ENCODE data around the gene SMPDL3B.

The SMPDL3B gene

GRCh38 chr1:27955076-27955475, 20.3 kb downstream of the SMPDL3B start:
- no peak overlapping the region for H3K4me3 ChIP-seq (ENCODE audit: low read length, poor library complexity, severe bottlenecking)
- H3K36me3 ChIP-seq (ENCODE audit: insufficient read depth, low read length): no peaks in the 10 kb centered on the region
- H3K79me2 ChIP-seq (ENCODE audit: insufficient read depth, low read length): 0 out of 2 replicates have a peak, but pooled peaks cover under 1% of the 10 kb centered on the region
- H3K9ac ChIP-seq (ENCODE audit: low read depth, low read length, poor library complexity, severe bottlenecking): no peak overlapping the region
- TF ChIP-seq CTCF (conservative IDR thresholded peaks at IDR 0.05; ENCODE audit: low read length) (no peak), EZH2phosphoT487 (IDR thresholded peaks at IDR 0.05; ENCODE audit: borderline replicate concordance) (no peak)
- no peaks in the 10 kb centered on the region for H3K9me3 ChIP-seq (ENCODE audit: insufficient read depth, low read depth, low read length)
- no peaks in the 10 kb centered on the region for H4K20me1 ChIP-seq (ENCODE audit: insufficient read depth, low read length, poor library complexity, severe bottlenecking)
- peaks cover 4% of the 10 kb centered on the region for H3K4me1 ChIP-seq (ENCODE audit: insufficient read depth, low read length, poor library complexity, severe bottlenecking)
- no peaks in the 10 kb centered on the region for H3F3A ChIP-seq (ENCODE audit: low read depth)
- no peak overlapping the region for H2AFZ ChIP-seq (ENCODE audit: low read length)
- no peaks in the 10 kb centered on the region for H3K9me2 ChIP-seq (replicated peaks; ENCODE audit: low read depth, low read length)
- no peaks in the 10 kb centered on the region for H3K27me3 ChIP-seq (ENCODE audit: insufficient read depth, low read length, poor library complexity, severe bottlenecking)
- no peak overlapping the region for H3K4me2 ChIP-seq (ENCODE audit: low read depth, low read length, poor library complexity, severe bottlenecking)

- TF ChIP-seq CTCF (conservative IDR thresholded peaks at IDR 0.05; ENCODE audit: low read length) (no peak), EZH2phosphoT487 (IDR thresholded peaks at IDR 0.05; ENCODE audit: borderline replicate concordance) (no peak)
- H3K9me2 ChIP-seq (replicated peaks; ENCODE audit: low read depth, low read length): no peaks in the 10 kb centered on the region
- H3K27me3 ChIP-seq (ENCODE audit: insufficient read depth, low read length, poor library complexity, severe bottlenecking): no peaks in the 10 kb centered on the region
- H4K20me1 ChIP-seq (ENCODE audit: insufficient read depth, low read length, poor library complexity, severe bottlenecking): no peaks in the 10 kb centered on the region
- no peaks in the 10 kb centered on the region for H3F3A ChIP-seq (ENCODE audit: low read depth)
- H3K4me3 ChIP-seq (ENCODE audit: low read length, poor library complexity, severe bottlenecking): no peak overlapping the region
- no peak overlapping the region for H3K9ac ChIP-seq (ENCODE audit: low read depth, low read length, poor library complexity, severe bottlenecking)
- peaks cover 7% of the 10 kb centered on the region; the same call in 1 of the 2 replicates for H3K79me2 ChIP-seq (ENCODE audit: insufficient read depth, low read length)
- H3K4me1 ChIP-seq (ENCODE audit: insufficient read depth, low read length, poor library complexity, severe bottlenecking): peaks cover 18% of the 10 kb centered on the region
- H2AFZ ChIP-seq (ENCODE audit: low read length): no peak overlapping the region
- no peaks in the 10 kb centered on the region for H3K9me3 ChIP-seq (ENCODE audit: insufficient read depth, low read depth, low read length)
- H3K4me2 ChIP-seq (ENCODE audit: low read depth, low read length, poor library complexity, severe bottlenecking): no peak overlapping the region
- no peaks in the 10 kb centered on the region for H3K36me3 ChIP-seq (ENCODE audit: insufficient read depth, low read length)
These were observed 22.0 kb downstream of the SMPDL3B start for GRCh38 chr1:27956761-27957160.

- H3F3A ChIP-seq (ENCODE audit: low read depth): no peaks in the 10 kb centered on the region
- H4K20me1 ChIP-seq (ENCODE audit: insufficient read depth, low read length, poor library complexity, severe bottlenecking): no peaks in the 10 kb centered on the region
- no peaks in the 10 kb centered on the region for H3K36me3 ChIP-seq (ENCODE audit: insufficient read depth, low read length)
- H3K9me3 ChIP-seq (ENCODE audit: insufficient read depth, low read depth, low read length): no peaks in the 10 kb centered on the region
- no peak overlapping the region for H3K9ac ChIP-seq (ENCODE audit: low read depth, low read length, poor library complexity, severe bottlenecking)
- H3K4me2 ChIP-seq (ENCODE audit: low read depth, low read length, poor library complexity, severe bottlenecking): no peak overlapping the region
- no peak overlapping the region for H3K4me3 ChIP-seq (ENCODE audit: low read length, poor library complexity, severe bottlenecking)
- H2AFZ ChIP-seq (ENCODE audit: low read length): no peak overlapping the region
- no peaks in the 10 kb centered on the region for H3K9me2 ChIP-seq (replicated peaks; ENCODE audit: low read depth, low read length)
- peaks cover 7% of the 10 kb centered on the region; the same call in 1 of the 2 replicates for H3K79me2 ChIP-seq (ENCODE audit: insufficient read depth, low read length)
- H3K4me1 ChIP-seq (ENCODE audit: insufficient read depth, low read length, poor library complexity, severe bottlenecking): peaks cover 20% of the 10 kb centered on the region
- H3K27me3 ChIP-seq (ENCODE audit: insufficient read depth, low read length, poor library complexity, severe bottlenecking): no peaks in the 10 kb centered on the region
- TF ChIP-seq EZH2phosphoT487 (IDR thresholded peaks at IDR 0.05; ENCODE audit: borderline replicate concordance) (no peak), CTCF (conservative IDR thresholded peaks at IDR 0.05; ENCODE audit: low read length) (no peak)
These were observed 22.9 kb downstream of the SMPDL3B start for GRCh38 chr1:27957655-27958054.

Measured in Loucy (cell line).